ENCODE measurements around the gene PLEKHG1.

Gene PLEKHG1

GRCh38 chr6:150560004-150560883, 39.4 kb upstream of the PLEKHG1 start:
- H3K9me2 ChIP-seq (replicated peaks; ENCODE audit: insufficient read depth, low read length), result no peaks in the 10 kb centered on the region
- no peak overlapping the region for H3K4me3 ChIP-seq (ENCODE audit: insufficient read depth, low read length, poor library complexity, severe bottlenecking)
- H3K9me3 ChIP-seq (ENCODE audit: insufficient read depth, low read length), result no peaks in the 10 kb centered on the region
- no peaks in the 10 kb centered on the region for H3K79me2 ChIP-seq (ENCODE audit: insufficient read depth, low read length)
- no peak for TF ChIP-seq EZH2phosphoT487 (conservative IDR thresholded peaks at IDR 0.05; ENCODE audit: low read length)
- TF ChIP-seq CTCF (IDR thresholded peaks at IDR 0.05; ENCODE audit: insufficient read depth, low read length, poor library complexity, severe bottlenecking), result no peak
- H2AFZ ChIP-seq (ENCODE audit: low read depth, low read length, severe bottlenecking), result no peak overlapping the region
- no peak overlapping the region for H3K4me2 ChIP-seq (ENCODE audit: low read depth, low read length, poor library complexity, severe bottlenecking)
- no peaks in the 10 kb centered on the region for H3F3A ChIP-seq (ENCODE audit: insufficient read depth)
- H3K9ac ChIP-seq (ENCODE audit: low read length), result no peak overlapping the region
- H3K27me3 ChIP-seq (ENCODE audit: low read length), result no peaks in the 10 kb centered on the region
- H4K20me1 ChIP-seq (ENCODE audit: low read depth, low read length), result no peaks in the 10 kb centered on the region
- no peak overlapping the region for H3K27ac ChIP-seq (ENCODE audit: low read depth, low read length)
- no peaks in the 10 kb centered on the region for H3K36me3 ChIP-seq (ENCODE audit: low read length)

GRCh38 chr6:150560884-150561219, 38.8 kb upstream of the PLEKHG1 start:
- H3K36me3 ChIP-seq (ENCODE audit: low read length), result no peaks in the 10 kb centered on the region
- H4K20me1 ChIP-seq (ENCODE audit: low read depth, low read length), result no peaks in the 10 kb centered on the region
- no peak overlapping the region for H3K4me3 ChIP-seq (ENCODE audit: insufficient read depth, low read length, poor library complexity, severe bottlenecking)
- no peaks in the 10 kb centered on the region for H3K9me3 ChIP-seq (ENCODE audit: insufficient read depth, low read length)
- H3K27me3 ChIP-seq (ENCODE audit: low read length), result no peaks in the 10 kb centered on the region
- no peak for TF ChIP-seq EZH2phosphoT487 (conservative IDR thresholded peaks at IDR 0.05; ENCODE audit: low read length)
- no peaks in the 10 kb centered on the region for H3K9me2 ChIP-seq (replicated peaks; ENCODE audit: insufficient read depth, low read length)
- no peaks in the 10 kb centered on the region for H3F3A ChIP-seq (ENCODE audit: insufficient read depth)
- H3K4me2 ChIP-seq (ENCODE audit: low read depth, low read length, poor library complexity, severe bottlenecking), result no peak overlapping the region
- no peak overlapping the region for H2AFZ ChIP-seq (ENCODE audit: low read depth, low read length, severe bottlenecking)
- no peak overlapping the region for H3K9ac ChIP-seq (ENCODE audit: low read length)
- no peak overlapping the region for H3K27ac ChIP-seq (ENCODE audit: low read depth, low read length)
- H3K79me2 ChIP-seq (ENCODE audit: insufficient read depth, low read length), result no peaks in the 10 kb centered on the region

- TF ChIP-seq CTCF (IDR thresholded peaks at IDR 0.05; ENCODE audit: insufficient read depth, low read length, poor library complexity, severe bottlenecking) (no peak), EZH2phosphoT487 (conservative IDR thresholded peaks at IDR 0.05; ENCODE audit: low read length) (no peak)
- H3K4me3 ChIP-seq (ENCODE audit: insufficient read depth, low read length, poor library complexity, severe bottlenecking), result no peak overlapping the region
- no peak overlapping the region for H3K4me2 ChIP-seq (ENCODE audit: low read depth, low read length, poor library complexity, severe bottlenecking)
Measured at GRCh38 chr6:150565945-150566344, 33.7 kb upstream of the PLEKHG1 start.

GRCh38 chr6:150566486-150566885, 33.2 kb upstream of the PLEKHG1 start:
- H3K9ac ChIP-seq (ENCODE audit: low read length), result no peak overlapping the region
- TF ChIP-seq EZH2phosphoT487 (conservative IDR thresholded peaks at IDR 0.05; ENCODE audit: low read length), result no peak
- TF ChIP-seq CTCF (IDR thresholded peaks at IDR 0.05; ENCODE audit: insufficient read depth, low read length, poor library complexity, severe bottlenecking), result no peak
- H4K20me1 ChIP-seq (ENCODE audit: low read depth, low read length), result no peaks in the 10 kb centered on the region
- no peaks in the 10 kb centered on the region for H3K9me3 ChIP-seq (ENCODE audit: insufficient read depth, low read length)
- no peak overlapping the region for H3K4me3 ChIP-seq (ENCODE audit: insufficient read depth, low read length, poor library complexity, severe bottlenecking)
- H3K4me2 ChIP-seq (ENCODE audit: low read depth, low read length, poor library complexity, severe bottlenecking), result no peak overlapping the region
- H2AFZ ChIP-seq (ENCODE audit: low read depth, low read length, severe bottlenecking), result no peak overlapping the region
- no peaks in the 10 kb centered on the region for H3K79me2 ChIP-seq (ENCODE audit: insufficient read depth, low read length)
- H3K36me3 ChIP-seq (ENCODE audit: low read length), result no peaks in the 10 kb centered on the region
- H3K27me3 ChIP-seq (ENCODE audit: low read length), result no peaks in the 10 kb centered on the region
- no peak overlapping the region for H3K27ac ChIP-seq (ENCODE audit: low read depth, low read length)
- H3F3A ChIP-seq (ENCODE audit: insufficient read depth), result no peaks in the 10 kb centered on the region
- no peaks in the 10 kb centered on the region for H3K9me2 ChIP-seq (replicated peaks; ENCODE audit: insufficient read depth, low read length)

More at GRCh38 chr6:150565945-150566344, 33.7 kb upstream of the PLEKHG1 start:
- no peaks in the 10 kb centered on the region for H3F3A ChIP-seq (ENCODE audit: insufficient read depth)
- H3K79me2 ChIP-seq (ENCODE audit: insufficient read depth, low read length), result no peaks in the 10 kb centered on the region
- H3K9me2 ChIP-seq (replicated peaks; ENCODE audit: insufficient read depth, low read length), result no peaks in the 10 kb centered on the region
- no peak overlapping the region for H2AFZ ChIP-seq (ENCODE audit: low read depth, low read length, severe bottlenecking)
- no peaks in the 10 kb centered on the region for H3K27me3 ChIP-seq (ENCODE audit: low read length)
- no peak overlapping the region for H3K9ac ChIP-seq (ENCODE audit: low read length)
- H3K36me3 ChIP-seq (ENCODE audit: low read length), result no peaks in the 10 kb centered on the region
- no peak overlapping the region for H3K27ac ChIP-seq (ENCODE audit: low read depth, low read length)
- no peaks in the 10 kb centered on the region for H4K20me1 ChIP-seq (ENCODE audit: low read depth, low read length)
- no peaks in the 10 kb centered on the region for H3K9me3 ChIP-seq (ENCODE audit: insufficient read depth, low read length)
